Adrenal gland (tissue), 12 donors: ENCODE measurements around the gene PIPOX. TPM values are rescaled to one million over a fixed set of nuclear protein-coding genes. Genes with fewer than 3 reads are reported as not detected.
"Not testable (repeated sequence)": the region's sequence is repeated elsewhere in the genome, so short reads cannot be mapped to it uniquely, and the experiment has no call there.

ENCODE experiments used
- DNase-seq, 7 donors: peaks; one replicate each; pipeline ENCODE4 v3.0.0-alpha.2; 2019 to 2020
- H3K27ac ChIP-seq, 5 donors: fragments of 200-600 bp; sonication (generic) in 4 of 5; 1 replicate in 3 of 5; 2 replicates in 2 of 5; pipeline versions ENCODE4 v1.5.1 to v1.8.0; 2016 to 2020; ENCODE audit warnings: mild to moderate bottlenecking in 1 of 5
- H3K27me3 ChIP-seq: fragments of 200-600 bp; 2 replicates; pipeline ENCODE4 v1.8.0; 2021
- H3K36me3 ChIP-seq, 2 donors: fragments of 200-600 bp; replicated peaks in 1 of 2; 1 replicate in 1 of 2; 2 replicates in 1 of 2; pipeline versions ENCODE4 v1.5.1 to v1.8.0; 2018 to 2022
- H3K4me1 ChIP-seq, 2 donors: fragments of 200-600 bp; replicated peaks in 1 of 2; 1 replicate in 1 of 2; 2 replicates in 1 of 2; pipeline versions ENCODE4 v1.5.1 to v1.8.0; 2018 to 2021
- H3K4me3 ChIP-seq, 4 donors: fragments of 200-600 bp; sonication (generic) in 3 of 4; one replicate each; pipeline ENCODE4 v1.5.1; 2016 to 2018
- H3K9me3 ChIP-seq, 3 donors: fragments of 200-600 bp; sonication (generic) in 1 of 3; replicated peaks in 1 of 3; 1 replicate in 2 of 3; 2 replicates in 1 of 3; pipeline versions ENCODE4 v1.5.1 to v1.8.0; 2016 to 2021
- POLR2A ChIP-seq, 2 donors: fragments of 450-650 bp; IDR thresholded peaks; one replicate each; pipeline ENCODE4 v1.6.1; 2017; ENCODE audit warnings: antibody characterized with exemption in 2 of 2, mild to moderate bottlenecking in 2 of 2, moderate library complexity in 1 of 2
- WGBS, 4 donors: extraction: QIAGEN DNeasy Blood & Tissue Kit in 2 of 4; methylation state at CpG; one replicate each; pipeline versions ENCODE4 v1.1.5 to v1.1.7; 2013 to 2017; 5-methylcytosine and 5-hydroxymethylcytosine counted together
- intact Hi-C, 2 donors: fragments of 100-400 bp; cut with DNase I; formaldehyde crosslinking; loops; one replicate each; pipeline versions ENCODE4 v1.14.1 to v1.15.0; 2022 to 2023
- polyA plus RNA-seq, 3 donors: library from polyadenylated mRNA; stranded (reverse); fragments of 200-250 nt in 2 of 3; fragments of 350-450 nt in 1 of 3; fragmentation: Illumina TruSeq in 1 of 3; extraction: RNeasy Lipid Tissue Mini Kit (QIAGEN cat#74804) in 1 of 3; gene quantifications; one replicate each; pipeline ENCODE4 v1.2.3, GENCODE V29; 2013 to 2014
- total RNA-seq, 9 donors: library from RNA; depleted of rRNA in 4 of 9; stranded (reverse); fragments of >200 nt in 4 of 9; fragments of 120-200 nt in 1 of 9; fragmentation: NEBNext Ultra II Directional in 1 of 9; extraction: Animal tissue kit (Norgen Biotek cat#: 25700) in 1 of 9; gene quantifications; one replicate each; pipeline versions ENCODE4 v1.1.0 to v1.2.4, GENCODE V29; 2013 to 2023
- TF ChIP-seq, protein P1 (sequence below), 6 experiments: fragments of 450-650 bp in 4 of 6; fragments of 200-600 bp in 2 of 6; sonication (generic) in 1 of 6; IDR thresholded peaks; 1 replicate in 5 of 6; 2 replicates in 1 of 6; pipeline versions ENCODE4 v1.5.1 to v1.8.0; 2016 to 2021; ENCODE audit warnings: antibody characterized with exemption in 6 of 6, mild to moderate bottlenecking in 2 of 6, moderate library complexity in 1 of 6
- donor health status: healthy with polysubstance abuse.
- donor health status: Bipolar disorder and iron deficiency.
- donor health status: DM: yes; HTN: yes; CAD: no.
- donor health status: DM: no; HTN: no; CAD: no.
- donor health status: DM: no; HTN: no; CAD: no.
- donor health status: DM: yes; HTN: yes; CAD: no.

Gene PIPOX
- total and polyA plus RNA-seq, 12 donors: 0.34 to 2.2 (median 1.3) TPM

GRCh38 chr17:29084541-29085146 is 41.7 kb downstream of the PIPOX start:
- TF ChIP-seq, protein P1, sequence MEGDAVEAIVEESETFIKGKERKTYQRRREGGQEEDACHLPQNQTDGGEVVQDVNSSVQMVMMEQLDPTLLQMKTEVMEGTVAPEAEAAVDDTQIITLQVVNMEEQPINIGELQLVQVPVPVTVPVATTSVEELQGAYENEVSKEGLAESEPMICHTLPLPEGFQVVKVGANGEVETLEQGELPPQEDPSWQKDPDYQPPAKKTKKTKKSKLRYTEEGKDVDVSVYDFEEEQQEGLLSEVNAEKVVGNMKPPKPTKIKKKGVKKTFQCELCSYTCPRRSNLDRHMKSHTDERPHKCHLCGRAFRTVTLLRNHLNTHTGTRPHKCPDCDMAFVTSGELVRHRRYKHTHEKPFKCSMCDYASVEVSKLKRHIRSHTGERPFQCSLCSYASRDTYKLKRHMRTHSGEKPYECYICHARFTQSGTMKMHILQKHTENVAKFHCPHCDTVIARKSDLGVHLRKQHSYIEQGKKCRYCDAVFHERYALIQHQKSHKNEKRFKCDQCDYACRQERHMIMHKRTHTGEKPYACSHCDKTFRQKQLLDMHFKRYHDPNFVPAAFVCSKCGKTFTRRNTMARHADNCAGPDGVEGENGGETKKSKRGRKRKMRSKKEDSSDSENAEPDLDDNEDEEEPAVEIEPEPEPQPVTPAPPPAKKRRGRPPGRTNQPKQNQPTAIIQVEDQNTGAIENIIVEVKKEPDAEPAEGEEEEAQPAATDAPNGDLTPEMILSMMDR (IDR thresholded peaks at IDR 0.05): no peak
- TF ChIP-seq POLR2A (IDR thresholded peaks at IDR 0.05): no peak
- H3K27ac ChIP-seq: no peak overlapping the region
- no peaks in the 10 kb centered on the region for H3K27me3 ChIP-seq
- peaks cover 0 to 64% of the 10 kb centered on the region in 2 donors for H3K36me3 ChIP-seq
- H3K4me3 ChIP-seq: no peak overlapping the region
- WGBS, 4 donors: 86 to 91% (median 90%) methylated on average over 21 of the region's 21 CpGs
- no peaks in the 10 kb centered on the region for H3K9me3 ChIP-seq
- intact Hi-C loops: no loop called here
- no peaks in the 10 kb centered on the region for H3K4me1 ChIP-seq
- peak in 1 of 7 donors; percentile 61 for DNase-seq

- TF ChIP-seq POLR2A (IDR thresholded peaks at IDR 0.05): no peak
- TF ChIP-seq, protein P1 (IDR thresholded peaks at IDR 0.05): no peak
- Histone ChIP-seq H3K4me3 (no peak overlapping the region), H3K27me3 (no peaks in the 10 kb centered on the region), H3K36me3 (peaks cover 0 to 64% of the 10 kb centered on the region in 2 donors), H3K27ac (no peak overlapping the region), H3K4me1 (no peaks in the 10 kb centered on the region), H3K9me3 (no peaks in the 10 kb centered on the region)
- WGBS, 4 donors: 92 to 95% (median 93%) methylated on average over 9 to 12 of the region's 12 CpGs
- no peak for DNase-seq
- intact Hi-C loops: no loop called here
Observed at GRCh38 chr17:29085223-29085622, 42.3 kb downstream of the PIPOX start.

DNA sequence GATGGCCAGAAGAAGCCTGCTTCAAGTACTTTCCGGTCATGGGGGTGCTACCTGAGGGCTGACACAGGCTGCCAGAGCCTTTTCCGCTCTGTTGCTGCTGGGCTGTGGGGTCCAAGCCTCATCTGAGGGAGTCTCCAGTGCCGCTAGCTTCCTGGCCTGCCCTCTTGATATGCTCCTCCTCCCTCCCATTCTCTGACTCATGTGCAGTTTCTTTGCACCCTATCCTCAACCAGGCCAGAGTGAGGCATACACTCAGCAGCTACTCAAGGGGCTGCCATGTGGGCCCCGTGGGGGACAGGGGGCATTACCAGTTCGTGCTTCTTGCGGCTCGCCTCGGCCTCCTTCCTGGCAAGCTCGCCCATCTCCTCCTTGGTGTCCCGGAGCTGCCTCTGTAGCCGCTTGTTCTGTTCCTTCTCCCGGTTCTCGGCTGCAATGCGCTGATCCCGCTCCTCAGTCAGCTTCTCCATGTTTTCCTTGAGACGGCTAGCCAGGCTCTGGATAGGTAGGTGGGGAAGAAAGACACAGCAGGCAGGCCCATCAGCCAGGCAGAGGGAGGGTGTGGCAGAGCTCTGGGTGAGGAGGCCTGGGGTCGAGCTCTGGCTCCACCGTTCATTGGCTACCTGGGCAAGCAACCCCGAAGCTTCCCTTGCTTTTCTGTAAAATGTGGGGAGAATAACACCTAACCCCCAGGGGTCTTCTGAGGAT is 43.8 kb downstream of the PIPOX start:
- Histone ChIP-seq H3K4me3 (no peak overlapping the region), H3K27me3 (no peaks in the 10 kb centered on the region), H3K27ac (no peak overlapping the region), H3K36me3 (peaks cover 0 to 68% of the 10 kb centered on the region in 2 donors), H3K9me3 (no peaks in the 10 kb centered on the region), H3K4me1 (no peaks in the 10 kb centered on the region)
- WGBS, 4 donors: 93 to 94% (median 94%) methylated on average over 18 to 19 of the region's 19 CpGs
- no peak for TF ChIP-seq POLR2A (IDR thresholded peaks at IDR 0.05)
- DNase-seq: no peak
- intact Hi-C loops: no loop called here

DNA sequence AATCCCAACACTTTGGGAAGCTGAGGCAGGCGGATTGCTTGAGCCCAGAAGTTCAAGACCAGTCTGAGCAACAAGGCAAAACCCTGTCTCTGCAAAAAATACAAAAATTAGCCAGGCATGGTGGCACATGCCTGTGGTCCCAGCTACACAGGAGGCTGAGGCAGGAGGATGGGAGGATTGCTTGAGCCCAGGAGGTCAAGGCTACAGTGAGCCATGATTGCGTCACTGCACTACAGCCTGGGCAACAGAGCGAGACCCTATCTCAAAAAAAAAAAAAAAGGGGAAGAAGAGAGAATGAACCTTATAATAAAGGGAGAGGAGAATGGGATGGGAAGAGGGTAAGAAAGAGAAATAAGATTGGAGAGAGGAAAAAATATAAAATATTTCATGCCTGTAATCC is 45.8 kb downstream of the PIPOX start:
- H3K36me3 ChIP-seq: peaks cover 0 to 79% of the 10 kb centered on the region in 2 donors
- 91 to 99% (median 96%) methylated on average over 3 of the region's 3 CpGs for WGBS, 4 donors
- H3K4me1 ChIP-seq, H3K4me3 ChIP-seq, intact Hi-C loops, DNase-seq, H3K27ac ChIP-seq, H3K9me3 ChIP-seq, H3K27me3 ChIP-seq: not testable (repeated sequence)

DNA sequence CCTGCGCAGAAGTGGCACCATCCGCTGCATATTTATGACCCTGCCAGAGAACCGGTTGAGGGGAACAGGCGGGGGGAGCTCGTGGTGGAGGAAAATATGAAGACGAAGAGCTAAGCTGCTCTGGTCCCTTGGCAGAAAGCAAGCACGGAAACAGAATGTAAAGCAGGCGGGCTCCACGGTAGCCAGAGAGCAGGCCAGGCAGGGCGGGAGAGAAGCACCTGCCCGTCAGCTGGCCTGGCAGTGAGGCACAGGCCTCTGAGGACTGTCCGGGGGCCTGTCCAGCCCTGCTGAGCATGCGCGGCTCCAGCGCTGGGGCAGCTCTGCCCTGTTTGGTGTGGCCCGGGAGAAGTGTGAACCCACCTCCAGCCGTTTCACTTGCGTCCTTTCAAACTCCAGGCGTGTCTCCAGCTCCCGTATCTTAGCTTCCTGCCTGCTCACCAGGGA is 46.7 kb downstream of the PIPOX start:
- Histone ChIP-seq H3K27me3 (no peaks in the 10 kb centered on the region), H3K36me3 (peaks cover 0 to 87% of the 10 kb centered on the region in 2 donors), H3K9me3 (no peaks in the 10 kb centered on the region), H3K4me1 (no peaks in the 10 kb centered on the region), H3K27ac (no peak overlapping the region), H3K4me3 (no peak overlapping the region)
- intact Hi-C loops: no loop called here
- no peak for TF ChIP-seq POLR2A (IDR thresholded peaks at IDR 0.05)
- TF ChIP-seq, protein P1 (IDR thresholded peaks at IDR 0.05): no peak
- DNase-seq: no peak
- 84 to 91% (median 89%) methylated on average over 19 to 20 of the region's 20 CpGs for WGBS, 4 donors
